ENCODE data around the gene CTBP1.
"Not testable (repeated sequence)": the region's sequence is repeated elsewhere in the genome, so short reads cannot be mapped to it uniquely, and the experiment has no call there.

Gene CTBP1

GRCh38 chr4:1294891-1295290 is 46.0 kb upstream of the CTBP1 start:
- no peak for DNase-seq (ENCODE audit: low read depth)
- TF ChIP-seq, protein P1, sequence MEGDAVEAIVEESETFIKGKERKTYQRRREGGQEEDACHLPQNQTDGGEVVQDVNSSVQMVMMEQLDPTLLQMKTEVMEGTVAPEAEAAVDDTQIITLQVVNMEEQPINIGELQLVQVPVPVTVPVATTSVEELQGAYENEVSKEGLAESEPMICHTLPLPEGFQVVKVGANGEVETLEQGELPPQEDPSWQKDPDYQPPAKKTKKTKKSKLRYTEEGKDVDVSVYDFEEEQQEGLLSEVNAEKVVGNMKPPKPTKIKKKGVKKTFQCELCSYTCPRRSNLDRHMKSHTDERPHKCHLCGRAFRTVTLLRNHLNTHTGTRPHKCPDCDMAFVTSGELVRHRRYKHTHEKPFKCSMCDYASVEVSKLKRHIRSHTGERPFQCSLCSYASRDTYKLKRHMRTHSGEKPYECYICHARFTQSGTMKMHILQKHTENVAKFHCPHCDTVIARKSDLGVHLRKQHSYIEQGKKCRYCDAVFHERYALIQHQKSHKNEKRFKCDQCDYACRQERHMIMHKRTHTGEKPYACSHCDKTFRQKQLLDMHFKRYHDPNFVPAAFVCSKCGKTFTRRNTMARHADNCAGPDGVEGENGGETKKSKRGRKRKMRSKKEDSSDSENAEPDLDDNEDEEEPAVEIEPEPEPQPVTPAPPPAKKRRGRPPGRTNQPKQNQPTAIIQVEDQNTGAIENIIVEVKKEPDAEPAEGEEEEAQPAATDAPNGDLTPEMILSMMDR (IDR thresholded peaks at IDR 0.05; ENCODE audit: control insufficient read depth, insufficient read depth, low read depth, low read length, missing control alignments) = no peak
- no peak overlapping the region for H3K4me3 ChIP-seq (ENCODE audit: control insufficient read depth, low read depth, low read length)

GRCh38 chr4:1294424-1294823 is 45.5 kb upstream of the CTBP1 start:
- DNase-seq (ENCODE audit: low read depth) = no peak
- TF ChIP-seq, protein P1 (IDR thresholded peaks at IDR 0.05; ENCODE audit: control insufficient read depth, insufficient read depth, low read depth, low read length, missing control alignments) = no peak
- no peak overlapping the region for H3K4me3 ChIP-seq (ENCODE audit: control insufficient read depth, low read depth, low read length)

DNA sequence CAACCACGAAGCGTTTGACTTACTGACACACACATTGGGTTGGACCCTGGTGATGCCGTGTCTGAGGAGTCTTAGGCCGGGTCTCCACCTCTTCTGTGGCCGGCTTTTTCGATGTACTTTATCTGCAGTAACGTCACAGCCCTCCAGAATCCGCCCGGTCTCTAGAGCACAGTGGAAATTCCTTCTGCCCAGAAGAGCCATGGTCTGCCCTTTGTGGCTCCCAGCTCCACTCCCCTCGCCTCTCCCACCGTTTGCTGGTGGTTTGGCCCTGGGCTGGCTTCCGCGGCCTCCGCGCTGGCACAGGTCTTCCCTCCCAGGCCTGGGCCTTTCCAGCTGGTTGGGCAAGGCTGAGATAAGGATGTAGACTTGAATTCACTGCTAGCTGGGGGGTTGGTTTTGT is 45.1 kb upstream of the CTBP1 start:
- TF ChIP-seq, protein P1 (IDR thresholded peaks at IDR 0.05; ENCODE audit: control insufficient read depth, insufficient read depth, low read depth, low read length, missing control alignments) = no peak
- no peak for DNase-seq (ENCODE audit: low read depth)

DNA sequence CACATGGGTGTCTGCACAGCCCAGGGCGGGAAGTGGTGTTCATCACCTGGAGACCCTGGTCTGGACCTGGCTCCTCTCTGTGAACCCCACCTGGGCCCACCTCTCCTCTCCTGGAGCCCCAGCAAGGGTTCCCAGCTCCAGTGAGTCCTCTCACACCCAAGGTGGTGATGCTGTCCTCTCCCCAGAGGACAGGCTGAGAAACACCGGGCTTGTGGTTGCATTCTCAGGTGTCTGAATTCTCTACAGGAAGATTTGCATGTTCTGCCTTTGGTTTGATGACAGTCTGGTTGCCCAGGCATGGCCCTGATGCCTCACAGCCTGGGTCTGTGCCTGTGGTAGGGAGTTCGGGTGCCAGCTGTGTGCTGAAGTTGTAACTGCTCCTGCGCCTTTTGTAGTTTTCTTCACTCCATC is 44.6 kb upstream of the CTBP1 start:
- no peak overlapping the region for H3K4me3 ChIP-seq (ENCODE audit: control insufficient read depth, low read depth, low read length)
- TF ChIP-seq, protein P1 (IDR thresholded peaks at IDR 0.05; ENCODE audit: control insufficient read depth, insufficient read depth, low read depth, low read length, missing control alignments) = no peak
- DNase-seq (ENCODE audit: low read depth) = no peak

More for the DNA sequence above, 45.1 kb upstream of the CTBP1 start:
- H3K4me3 ChIP-seq (ENCODE audit: control insufficient read depth, low read depth, low read length) = no peak overlapping the region

DNA sequence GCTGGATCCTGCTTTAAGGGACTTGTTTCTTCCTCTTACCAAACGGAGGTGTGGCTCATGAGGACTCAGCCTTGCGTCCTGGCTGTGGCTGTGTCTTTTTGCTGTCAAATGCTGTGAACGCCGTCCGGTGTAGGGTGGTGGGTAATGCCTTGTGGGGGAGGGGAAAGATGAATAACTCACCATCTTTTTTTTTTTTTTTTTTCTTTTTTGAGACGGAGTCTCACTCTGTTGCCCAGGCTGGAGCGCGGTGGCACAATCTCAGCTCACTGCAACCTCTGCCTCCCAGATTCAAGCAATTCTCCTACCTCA is 43.7 kb upstream of the CTBP1 start:
- H3K4me3 ChIP-seq (ENCODE audit: control insufficient read depth, low read depth, low read length); DNase-seq (ENCODE audit: low read depth): not testable (repeated sequence)

GRCh38 chr4:1291996-1292702 is 43.2 kb upstream of the CTBP1 start:
- TF ChIP-seq, protein P1 (IDR thresholded peaks at IDR 0.05; ENCODE audit: control insufficient read depth, insufficient read depth, low read depth, low read length, missing control alignments) = no peak
- H3K4me3 ChIP-seq (ENCODE audit: control insufficient read depth, low read depth, low read length) = no peak overlapping the region
- DNase-seq (ENCODE audit: low read depth) = no peak

- no peak for DNase-seq (ENCODE audit: low read depth)
- H3K4me3 ChIP-seq (ENCODE audit: control insufficient read depth, low read depth, low read length) = peak overlapping the region; percentile 69
- TF ChIP-seq, protein P1 (IDR thresholded peaks at IDR 0.05; ENCODE audit: control insufficient read depth, insufficient read depth, low read depth, low read length, missing control alignments) = no peak
Observed at GRCh38 chr4:1291091-1291490, 42.2 kb upstream of the CTBP1 start.
